LNCaP clone FGC (cell line): ENCODE measurements around the gene SNX14.
"Not testable (repeated sequence)": the region's sequence is repeated elsewhere in the genome, so short reads cannot be mapped to it uniquely, and the experiment has no call there.

Source experiments
- DNase-seq: peaks from one replicate; pipeline ENCODE4 v3.0.0-alpha.2; 2011; ENCODE audit warnings: low read depth
- H3K4me3 ChIP-seq: 2 replicates; pipeline ENCODE4 v1.5.1; 2011; ENCODE audit warnings: mild to moderate bottlenecking, low read depth, low read length, control low read depth
- TF ChIP-seq, protein P1 (sequence below): IDR thresholded peaks from 2 replicates; pipeline ENCODE4 v1.5.1; 2012; ENCODE audit warnings: mild to moderate bottlenecking; ENCODE audit not compliant: control insufficient read depth, insufficient read depth; ENCODE audit errors: extremely low read depth

The SNX14 gene

GRCh38 chr6:85637579-85637978, 43.9 kb upstream of the SNX14 start:
- no peak overlapping the region for H3K4me3 ChIP-seq
- TF ChIP-seq, protein P1, sequence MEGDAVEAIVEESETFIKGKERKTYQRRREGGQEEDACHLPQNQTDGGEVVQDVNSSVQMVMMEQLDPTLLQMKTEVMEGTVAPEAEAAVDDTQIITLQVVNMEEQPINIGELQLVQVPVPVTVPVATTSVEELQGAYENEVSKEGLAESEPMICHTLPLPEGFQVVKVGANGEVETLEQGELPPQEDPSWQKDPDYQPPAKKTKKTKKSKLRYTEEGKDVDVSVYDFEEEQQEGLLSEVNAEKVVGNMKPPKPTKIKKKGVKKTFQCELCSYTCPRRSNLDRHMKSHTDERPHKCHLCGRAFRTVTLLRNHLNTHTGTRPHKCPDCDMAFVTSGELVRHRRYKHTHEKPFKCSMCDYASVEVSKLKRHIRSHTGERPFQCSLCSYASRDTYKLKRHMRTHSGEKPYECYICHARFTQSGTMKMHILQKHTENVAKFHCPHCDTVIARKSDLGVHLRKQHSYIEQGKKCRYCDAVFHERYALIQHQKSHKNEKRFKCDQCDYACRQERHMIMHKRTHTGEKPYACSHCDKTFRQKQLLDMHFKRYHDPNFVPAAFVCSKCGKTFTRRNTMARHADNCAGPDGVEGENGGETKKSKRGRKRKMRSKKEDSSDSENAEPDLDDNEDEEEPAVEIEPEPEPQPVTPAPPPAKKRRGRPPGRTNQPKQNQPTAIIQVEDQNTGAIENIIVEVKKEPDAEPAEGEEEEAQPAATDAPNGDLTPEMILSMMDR: no peak
- no peak for DNase-seq

DNA sequence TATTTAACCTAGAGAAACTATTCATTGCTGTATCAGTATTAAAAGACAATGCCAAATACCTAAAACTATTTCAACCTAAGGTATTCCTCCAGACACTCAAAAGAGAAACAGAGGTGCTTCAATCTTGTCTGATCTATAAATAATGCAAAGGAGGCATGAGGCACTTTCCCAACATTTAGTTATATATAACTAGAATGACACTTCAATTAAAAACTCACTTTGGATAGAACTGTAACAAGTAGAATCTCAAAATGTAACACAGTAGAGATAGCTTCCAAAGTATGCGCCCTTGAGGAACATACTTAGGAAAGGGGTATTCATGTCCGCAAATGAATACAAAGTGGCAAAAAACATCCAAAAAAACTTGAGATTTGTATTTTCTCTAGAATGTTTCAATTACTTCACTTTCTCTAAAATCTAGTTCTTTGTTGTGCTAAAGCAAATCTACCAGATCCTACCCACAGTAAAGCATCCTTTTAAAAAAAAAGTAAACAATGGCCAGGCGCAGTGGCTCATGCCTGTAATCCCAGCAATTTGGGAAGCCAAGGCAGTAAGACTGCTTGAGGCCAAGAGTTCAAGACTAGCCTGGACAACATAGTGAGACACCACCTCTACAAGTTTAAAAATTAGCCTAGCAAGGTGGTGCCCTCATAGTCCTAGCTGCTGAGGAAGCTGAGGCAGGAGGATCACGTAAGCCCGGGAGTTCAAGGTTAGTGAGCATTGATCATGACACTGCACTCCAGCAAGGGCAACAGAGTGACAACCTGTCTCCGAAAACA, 38.7 kb upstream of the SNX14 start:
- DNase-seq: no peak
- no peak overlapping the region for H3K4me3 ChIP-seq
- TF ChIP-seq, protein P1: no peak

GRCh38 chr6:85631117-85631516, 37.5 kb upstream of the SNX14 start:
- not testable (repeated sequence) for DNase-seq, H3K4me3 ChIP-seq

DNA sequence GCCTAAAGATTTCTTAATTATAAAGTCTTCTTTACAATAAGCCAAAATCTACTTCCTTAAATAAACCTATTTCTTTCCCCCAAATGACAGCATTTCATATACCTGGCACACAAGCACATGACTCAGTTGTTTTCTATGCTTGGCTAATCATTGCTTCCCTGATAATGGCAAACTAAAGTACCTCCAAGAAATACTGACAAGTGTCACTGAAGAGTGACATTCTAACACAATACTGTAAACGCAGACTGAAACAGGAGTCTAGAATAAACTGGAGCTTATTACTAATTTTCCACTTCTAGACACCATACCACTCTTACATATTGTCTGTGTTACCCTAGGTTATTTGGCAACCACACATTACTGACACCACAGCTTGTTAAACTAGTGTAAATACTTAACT, 34.7 kb upstream of the SNX14 start:
- no peak for DNase-seq
- no peak overlapping the region for H3K4me3 ChIP-seq
- TF ChIP-seq, protein P1: no peak

DNA sequence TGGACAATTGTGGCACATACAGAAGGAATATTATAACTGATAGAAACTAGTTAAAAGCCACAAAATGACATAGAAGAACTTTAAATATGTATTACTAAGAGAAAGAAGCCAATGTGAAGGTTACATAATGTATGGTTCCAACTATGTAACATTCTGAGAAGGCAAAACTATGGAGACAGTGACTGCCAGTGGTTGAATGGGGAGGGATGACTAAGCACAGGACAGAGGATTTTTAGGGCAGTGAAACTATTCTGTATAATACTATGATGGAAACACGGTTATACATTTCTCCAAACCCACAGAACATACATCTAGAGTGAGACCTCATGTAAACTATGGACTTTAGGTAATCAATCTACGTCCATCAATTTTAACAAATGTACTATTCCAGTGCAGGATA, 26.6 kb upstream of the SNX14 start:
- no peak for DNase-seq
- TF ChIP-seq, protein P1: no peak
- no peak overlapping the region for H3K4me3 ChIP-seq

DNA sequence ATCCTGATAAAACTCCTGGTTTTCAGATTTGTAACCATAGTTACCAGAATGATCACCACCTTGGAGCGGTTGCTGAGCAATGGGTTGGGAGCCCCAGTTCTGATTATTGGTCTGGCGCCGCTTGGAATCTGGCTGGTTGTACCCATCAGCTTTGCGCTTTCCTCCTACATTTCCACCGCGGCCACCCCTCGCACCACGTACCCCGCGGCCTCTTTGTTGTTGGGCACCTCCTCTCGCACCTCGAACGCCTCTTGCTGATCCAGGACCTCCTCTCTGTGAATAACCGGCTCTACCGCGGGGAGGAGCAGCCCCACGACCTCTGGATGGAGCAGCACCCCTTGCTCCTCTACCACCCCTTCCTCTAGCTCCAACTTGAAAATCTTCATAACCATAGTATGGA, 21.1 kb upstream of the SNX14 start:
- no peak for DNase-seq
- TF ChIP-seq, protein P1: no peak
- no peak overlapping the region for H3K4me3 ChIP-seq

DNA sequence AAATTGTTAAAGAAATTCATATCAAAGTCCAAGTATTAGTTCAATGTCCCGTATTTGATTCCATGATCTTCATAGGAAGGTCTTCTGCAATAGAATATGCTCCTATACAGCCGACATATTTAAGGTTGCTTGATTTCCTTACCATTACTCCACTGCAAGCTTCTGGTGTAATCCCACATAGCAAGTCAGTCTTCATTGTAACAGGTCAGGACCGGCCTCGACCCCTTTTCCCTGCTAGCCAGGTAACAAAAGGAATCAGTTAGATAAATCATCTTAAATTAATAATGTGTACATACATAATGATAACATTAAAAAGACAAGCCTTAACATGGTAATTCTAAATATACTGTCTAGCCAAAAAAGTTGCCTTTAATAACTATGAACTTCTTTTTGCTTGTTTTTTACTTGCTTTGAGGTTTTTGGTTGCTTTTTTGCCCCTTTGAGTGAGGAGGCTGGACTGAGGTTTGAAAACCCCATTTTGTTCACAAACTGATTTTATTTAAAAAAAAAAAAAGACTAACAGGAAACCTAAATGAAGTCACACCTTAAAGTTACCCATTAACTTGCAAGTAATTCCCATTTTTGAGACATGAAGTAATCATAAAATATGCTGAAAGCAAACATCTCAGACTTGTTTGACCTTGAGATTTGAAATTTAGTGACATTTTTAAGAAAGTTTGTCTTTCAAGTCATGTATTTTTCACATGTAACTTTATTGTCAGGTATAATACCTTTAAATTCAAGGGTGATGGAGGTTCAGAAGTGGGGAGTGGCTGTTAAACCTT, 19.2 kb upstream of the SNX14 start:
- TF ChIP-seq, protein P1: no peak
- no peak for DNase-seq
- no peak overlapping the region for H3K4me3 ChIP-seq
